Measurements from ENCODE around the gene ATP10A.

- TF ChIP-seq POLR2A (IDR thresholded peaks at IDR 0.05) = no peak
- no peak for TF ChIP-seq CTCF (IDR thresholded peaks at IDR 0.05)
Measured at GRCh38 chr15:25866874-25867273, 3.7 kb upstream of the ATP10A start.
